Stimulated activated CD8-positive, alpha-beta memory T cell treated with anti-CD3 and anti-CD28 coated beads, Interleukin-7, amount 100 ng/mL, for 4 hours (primary cell): ENCODE measurements around the gene SHC4.
"Not testable (repeated sequence)": the region's sequence is repeated elsewhere in the genome, so short reads cannot be mapped to it uniquely, and the experiment has no call there.

Experiments used
- DNase-seq, 2 donors: peaks; one replicate each; pipeline ENCODE4 v3.0.0-alpha.2; 2020; ENCODE audit warnings: low read depth in 2 of 2

The SHC4 gene

GRCh38 chr15:48796930-48797329, 166.8 kb downstream of the SHC4 start:
- no peak for DNase-seq

- DNase-seq = no peak
These were observed 167.2 kb downstream of the SHC4 start for GRCh38 chr15:48796521-48796920.

GRCh38 chr15:48795901-48796300, 167.8 kb downstream of the SHC4 start:
- DNase-seq = no peak

- no peak for DNase-seq
These were observed 169.0 kb downstream of the SHC4 start for GRCh38 chr15:48794697-48795134.

GRCh38 chr15:48792408-48792807, 171.3 kb downstream of the SHC4 start:
- DNase-seq = no peak

- DNase-seq = not testable (repeated sequence)
These were observed 173.1 kb downstream of the SHC4 start for GRCh38 chr15:48790466-48791115.

GRCh38 chr15:48785712-48786111, 178.0 kb downstream of the SHC4 start:
- no peak for DNase-seq

GRCh38 chr15:48785195-48785594, 178.5 kb downstream of the SHC4 start:
- no peak for DNase-seq

- DNase-seq = no peak
These were observed 179.0 kb downstream of the SHC4 start for GRCh38 chr15:48784756-48785155.

GRCh38 chr15:48782911-48783310, 180.8 kb downstream of the SHC4 start:
- no peak for DNase-seq

GRCh38 chr15:48781481-48782081, 182.1 kb downstream of the SHC4 start:
- DNase-seq = no peak

- DNase-seq = no peak
These were observed 182.7 kb downstream of the SHC4 start for GRCh38 chr15:48781017-48781416.

GRCh38 chr15:48778331-48778730, 185.4 kb downstream of the SHC4 start:
- DNase-seq = no peak

- no peak for DNase-seq
These were observed 185.9 kb downstream of the SHC4 start for GRCh38 chr15:48777645-48778330.

- DNase-seq = no peak
These were observed 188.2 kb downstream of the SHC4 start for GRCh38 chr15:48775546-48775945.

- no peak for DNase-seq
These were observed 189.2 kb downstream of the SHC4 start for GRCh38 chr15:48774484-48774883.
